Middle frontal gyrus (tissue), 1 donor: ENCODE results near the gene CRTC3.
"Not testable (repeated sequence)": the region's sequence is repeated elsewhere in the genome, so short reads cannot be mapped to it uniquely, and the experiment has no call there.

ENCODE experiments used
- DNase-seq: peaks from one replicate; pipeline ENCODE4 v3.0.0-alpha.2; 2015; ENCODE audit warnings: low spot score; ENCODE audit errors: extremely low spot score

Gene CRTC3

DNA sequence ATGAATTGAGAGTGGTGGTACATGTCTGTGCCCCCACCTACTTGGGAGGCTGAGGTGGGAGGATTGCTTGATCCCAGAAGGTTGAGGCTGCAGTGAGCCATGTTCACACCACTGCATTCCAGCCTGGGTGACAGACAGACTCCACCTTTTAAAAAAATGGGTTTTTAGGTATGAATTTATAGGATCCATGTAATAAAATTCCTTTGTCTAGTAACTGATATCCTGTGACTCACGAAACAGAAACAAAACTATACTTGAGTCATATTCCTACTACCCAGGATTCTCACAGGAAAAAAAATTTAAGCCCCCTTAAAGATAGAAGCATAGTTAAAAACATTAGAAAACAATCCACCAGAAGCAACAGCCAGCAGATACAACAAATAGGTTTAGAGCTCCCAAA, 10.0 kb upstream of the CRTC3 start:
- DNase-seq = no peak

- DNase-seq = no peak
Measured at GRCh38 chr15:90520365-90520764, 9.4 kb upstream of the CRTC3 start.

- no peak for DNase-seq
Measured at GRCh38 chr15:90523373-90523772, 6.3 kb upstream of the CRTC3 start.

- DNase-seq = not testable (repeated sequence)
Measured at GRCh38 chr15:90524018-90524803, 5.5 kb upstream of the CRTC3 start.

DNA sequence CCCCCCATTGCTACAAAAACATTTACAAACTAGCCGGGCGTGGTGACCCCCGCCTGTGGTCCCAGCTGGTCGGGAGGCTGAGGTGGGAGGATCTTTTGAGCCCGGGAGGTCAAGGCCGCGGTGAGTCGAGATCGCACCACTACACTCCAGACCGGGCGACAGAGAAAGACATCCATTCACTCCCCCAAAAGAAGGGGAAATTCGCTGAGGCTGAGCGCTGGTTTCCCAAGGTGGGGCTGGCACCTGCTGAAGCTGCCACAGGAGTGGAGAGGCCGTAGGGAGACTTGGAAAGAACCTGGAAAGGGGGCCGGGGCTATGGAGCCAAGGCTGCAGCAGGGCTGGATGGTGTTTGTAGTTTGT, 732 bp upstream of the CRTC3 start:
- DNase-seq = no peak

DNA sequence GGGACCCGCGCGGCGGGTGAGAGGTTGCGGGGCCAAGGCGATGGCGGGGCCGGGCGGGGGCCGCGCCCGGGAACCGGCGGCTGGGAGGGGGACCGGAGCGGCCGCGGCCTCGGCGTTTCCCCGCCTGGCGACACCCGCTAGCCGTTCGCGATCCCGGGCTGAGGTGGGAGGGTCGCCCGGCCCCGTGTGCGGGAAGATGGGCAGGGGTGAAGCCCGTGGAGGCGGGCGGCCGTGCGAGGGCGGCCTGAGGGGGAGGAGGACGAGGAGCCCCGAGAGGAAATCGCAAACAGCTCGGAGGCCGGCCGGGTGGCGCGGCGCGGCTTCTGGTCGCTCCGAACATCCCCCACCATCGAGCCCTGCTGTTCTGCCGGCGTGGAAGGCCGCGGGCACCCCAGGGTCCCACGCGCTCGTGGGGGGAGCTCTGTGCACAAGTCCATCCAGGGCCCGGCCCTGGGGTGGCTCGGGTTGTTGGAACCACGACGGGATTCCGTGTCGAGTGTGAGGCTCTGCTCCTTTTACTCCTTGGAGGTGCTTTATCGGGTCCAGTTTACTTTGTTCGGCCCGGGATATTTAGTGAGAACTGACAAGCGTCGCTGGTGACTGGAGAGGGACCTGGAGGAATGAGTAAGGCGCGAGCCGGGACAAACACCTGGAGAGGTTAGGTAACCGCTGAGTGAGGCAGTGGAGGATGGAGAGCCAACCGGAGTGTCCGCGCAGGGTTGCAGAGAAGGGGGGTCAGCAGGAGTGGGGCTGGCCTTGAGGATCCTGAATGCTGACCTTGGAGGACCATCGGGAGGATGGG, 728 bp downstream of the CRTC3 start:
- no peak for DNase-seq

GRCh38 chr15:90531147-90531546, 1.4 kb downstream of the CRTC3 start:
- DNase-seq = no peak

DNA sequence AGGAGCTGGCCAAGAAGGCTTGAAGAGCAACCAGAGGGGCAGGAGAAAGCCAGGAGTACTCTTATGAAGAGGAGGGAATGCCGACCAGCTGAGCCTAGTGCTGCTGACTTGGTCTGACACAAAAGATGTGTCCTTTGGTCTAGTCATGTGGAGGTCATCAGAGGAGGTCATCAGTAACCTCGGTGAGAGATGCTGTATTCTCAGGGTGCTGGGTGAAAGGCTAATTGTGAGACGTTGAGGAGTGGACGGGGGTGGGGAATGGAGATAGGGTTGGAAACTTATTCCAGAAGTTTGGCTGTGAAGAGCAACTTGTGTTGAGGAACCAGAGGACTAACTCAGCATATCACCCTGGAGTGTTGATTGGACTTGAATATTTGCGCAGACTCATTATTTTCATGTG, 5.5 kb downstream of the CRTC3 start:
- DNase-seq = no peak

DNA sequence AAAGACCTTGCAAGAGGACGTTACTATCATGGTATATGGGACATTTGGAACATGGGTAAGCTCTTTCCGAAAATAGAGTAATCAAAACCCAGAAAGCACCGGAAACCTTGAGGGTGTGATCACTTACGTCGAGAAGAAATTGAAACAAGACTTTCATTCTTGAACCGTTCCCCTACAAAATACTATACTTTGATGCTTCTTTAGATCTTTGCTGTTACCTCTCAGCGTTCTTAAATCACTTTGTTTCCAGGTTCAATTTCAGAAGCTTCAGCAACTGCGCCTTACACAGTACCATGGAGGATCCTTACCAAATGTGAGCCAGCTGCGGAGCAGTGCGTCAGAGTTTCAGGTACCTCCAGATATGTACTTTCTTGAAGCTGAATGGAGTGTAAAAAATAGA, 10.1 kb downstream of the CRTC3 start:
- no peak for DNase-seq

DNA sequence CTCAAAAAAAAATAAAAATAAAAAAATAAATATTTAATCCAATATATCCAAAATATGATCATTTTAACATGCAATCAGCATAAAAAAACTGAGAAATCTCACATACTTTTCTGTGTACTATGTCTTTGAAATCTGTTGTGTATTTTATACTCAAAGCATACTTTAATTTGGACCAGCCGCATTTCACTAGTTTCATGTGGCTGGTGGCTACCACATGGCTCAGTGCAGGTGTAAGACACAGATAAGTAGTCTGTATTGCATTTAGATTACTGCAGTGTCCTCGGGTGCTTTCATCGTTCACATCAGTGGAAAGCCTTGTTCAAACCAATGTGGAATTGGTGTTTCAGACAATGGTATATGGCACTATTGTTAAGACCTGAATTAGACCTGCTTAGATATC, 11.0 kb downstream of the CRTC3 start:
- DNase-seq = no peak

DNA sequence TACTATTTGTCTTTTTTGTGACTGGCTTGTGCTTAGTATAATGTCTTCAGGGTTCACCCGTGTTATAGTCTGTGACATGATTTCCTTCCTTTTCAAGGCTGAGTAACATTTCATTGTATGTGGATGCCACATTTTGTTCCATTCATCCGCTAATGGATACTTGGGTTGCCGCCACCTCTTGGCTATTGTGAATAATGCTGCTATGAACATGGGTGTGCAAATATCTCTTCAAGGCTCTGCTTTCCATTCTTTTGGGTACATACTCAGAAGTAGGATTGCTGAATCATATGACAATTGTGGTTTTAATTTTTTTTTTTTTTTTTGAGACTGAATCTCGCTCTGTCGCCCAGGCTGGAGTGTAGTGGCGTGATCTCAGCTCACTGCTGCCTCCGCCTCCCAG, 15.4 kb downstream of the CRTC3 start:
- no peak for DNase-seq

DNA sequence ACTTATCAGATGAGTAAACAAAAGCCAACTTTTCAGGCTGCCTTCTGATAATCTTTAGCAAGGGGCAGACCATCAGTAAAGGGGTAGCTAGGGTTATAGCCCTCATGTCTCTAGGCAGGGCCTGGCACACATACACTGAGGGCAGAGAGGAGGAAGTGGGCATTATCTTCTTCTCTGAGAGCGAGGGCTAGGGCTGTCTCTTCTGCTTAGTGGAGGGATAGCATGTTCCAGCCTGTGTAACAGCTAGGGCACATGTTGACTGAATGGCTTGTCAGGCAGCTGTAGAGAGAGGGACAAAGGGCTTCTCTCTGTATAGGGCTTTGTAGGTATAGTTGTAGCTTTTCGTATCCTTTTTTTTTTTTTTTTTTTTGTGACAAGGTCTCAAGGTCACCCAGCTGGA, 17.8 kb downstream of the CRTC3 start:
- no peak for DNase-seq

DNA sequence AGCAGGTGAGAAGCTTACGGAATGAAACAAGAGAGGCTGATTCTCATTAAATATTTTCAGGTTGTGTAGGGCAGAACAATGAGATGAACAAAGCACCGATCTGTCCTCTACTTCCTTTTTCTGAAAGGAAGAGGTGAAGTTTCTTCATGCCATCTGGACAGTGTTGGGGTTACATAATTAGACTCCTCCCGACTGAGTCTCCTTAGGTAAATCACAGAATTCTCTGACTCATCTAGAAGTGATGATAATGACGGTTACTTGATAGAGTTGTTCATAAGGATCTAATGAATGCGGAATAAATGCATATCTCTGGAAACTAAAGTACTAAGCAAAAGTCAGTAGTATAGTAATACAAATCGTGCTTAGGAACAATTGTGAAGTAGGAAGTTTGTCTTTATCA, 21.2 kb downstream of the CRTC3 start:
- DNase-seq = no peak

DNA sequence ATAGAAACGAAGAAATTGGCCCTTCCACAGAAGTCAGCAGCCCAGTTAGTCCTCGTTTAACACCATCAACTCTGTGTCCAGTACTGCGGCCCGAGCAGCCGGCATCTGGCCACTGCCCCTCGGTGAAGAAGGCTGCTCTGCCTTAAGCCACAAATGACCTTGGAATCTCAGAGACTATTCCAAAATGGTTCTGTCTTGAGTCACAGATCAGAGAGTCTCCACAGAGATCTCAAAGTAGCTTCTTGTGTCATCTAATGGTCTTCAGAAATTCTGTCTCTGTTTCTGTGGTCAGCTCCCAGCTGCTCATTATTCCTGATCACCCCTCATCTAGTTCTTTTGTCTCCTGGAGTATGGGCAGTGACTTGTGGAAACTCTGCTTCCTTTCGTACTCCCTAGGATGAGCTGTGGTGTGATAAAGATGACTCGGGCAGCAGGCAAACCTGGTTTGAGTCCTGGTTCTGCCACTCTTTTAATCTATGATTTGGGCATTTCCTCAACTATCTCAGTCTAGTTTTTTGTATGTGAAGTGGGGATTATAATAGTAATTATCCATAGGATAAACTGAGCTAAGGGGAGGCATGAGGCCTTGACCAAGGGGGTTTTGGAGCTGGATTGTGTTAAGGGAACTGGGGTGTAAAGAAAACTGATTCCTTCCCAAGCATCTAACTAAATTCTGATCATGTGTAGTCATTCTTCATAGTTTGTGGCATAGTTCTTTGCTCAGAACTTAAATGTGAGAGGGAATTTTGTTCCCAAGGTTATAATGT, 22.6 kb downstream of the CRTC3 start:
- no peak for DNase-seq

GRCh38 chr15:90552929-90553211, 23.1 kb downstream of the CRTC3 start:
- DNase-seq = no peak

DNA sequence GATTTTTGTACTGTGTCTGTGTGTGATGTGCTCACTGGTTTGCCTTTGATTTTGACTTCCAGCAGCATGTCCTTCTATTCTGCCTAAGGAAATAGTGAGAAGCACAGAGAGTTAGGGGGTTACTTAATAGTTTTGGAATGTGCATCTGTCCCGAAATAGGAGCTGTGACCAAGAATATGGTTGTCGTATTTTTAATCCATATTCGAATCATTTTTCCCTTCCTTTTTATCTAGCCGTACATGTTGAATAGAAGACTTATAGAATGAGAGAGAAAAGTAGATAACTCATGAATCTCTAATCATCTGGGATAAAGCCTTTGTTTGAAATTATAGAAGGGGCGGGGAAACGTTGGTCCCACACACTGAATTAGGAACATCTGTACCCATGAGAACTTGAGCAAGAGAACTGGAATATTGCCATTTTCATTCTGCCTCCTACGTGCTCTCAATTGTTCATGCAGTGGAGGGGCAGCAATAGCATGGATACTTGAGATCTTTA, 23.6 kb downstream of the CRTC3 start:
- no peak for DNase-seq

GRCh38 chr15:90557186-90558084, 27.7 kb downstream of the CRTC3 start:
- no peak for DNase-seq

DNA sequence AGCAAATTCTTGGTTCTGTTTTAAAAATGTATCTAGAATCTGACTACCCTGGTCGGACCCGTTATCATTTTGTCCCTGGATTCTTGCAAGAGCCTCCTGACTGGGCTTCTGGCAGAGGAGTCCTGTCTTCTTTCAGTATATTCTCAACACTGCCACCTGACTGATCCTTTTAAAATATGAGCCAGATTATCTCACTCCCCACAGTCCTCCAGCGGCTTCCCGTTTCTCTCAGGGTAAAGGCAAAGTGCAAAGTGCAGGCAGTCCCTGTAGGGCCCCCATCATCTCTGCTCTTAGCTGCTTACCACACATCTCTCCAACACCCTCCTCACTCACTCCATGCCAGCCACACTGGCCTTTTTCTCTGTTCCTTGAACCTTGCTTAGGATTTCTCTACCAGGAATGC, 28.4 kb downstream of the CRTC3 start:
- no peak for DNase-seq

DNA sequence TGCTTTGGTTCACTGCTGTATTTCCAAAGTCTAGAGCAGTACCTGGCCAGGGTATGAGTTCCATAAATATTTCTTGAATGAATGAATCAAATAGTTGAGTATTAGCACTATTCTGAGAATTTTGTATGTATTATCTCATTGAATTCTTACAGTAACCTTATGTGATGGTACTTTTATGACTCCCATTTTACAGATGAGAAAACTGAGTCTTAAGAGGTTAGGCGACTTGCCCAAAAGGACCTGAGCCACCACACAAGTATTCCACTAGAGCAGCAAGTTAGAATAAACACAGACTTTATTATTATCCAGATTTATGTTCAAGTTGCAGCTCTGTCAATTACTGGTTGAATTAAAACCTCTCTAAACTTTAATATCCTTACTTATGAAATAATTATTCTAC, 29.4 kb downstream of the CRTC3 start:
- no peak for DNase-seq

- DNase-seq = no peak
Measured at GRCh38 chr15:90560229-90560776, 30.6 kb downstream of the CRTC3 start.
